ENCODE results near the gene IMP3. TPM values are rescaled to one million over a fixed set of nuclear protein-coding genes. Genes with fewer than 3 reads are reported as not detected.
A peak's percentile ranks its signal among the peaks of the same experiment; 100 is the strongest.

Gene IMP3
- total RNA-seq, 4 donors from 2014 or later = 37.2 to 131 (median 108) TPM

GRCh38 chr15:75661100-75661755 is 21.2 kb upstream of the IMP3 start:
- peaks cover 0 to 4% (median 0%) of the 10 kb centered on the region in 4 donors for H3K36me3 ChIP-seq
- no peak overlapping the region for H3K4me3 ChIP-seq
- no peaks in the 10 kb centered on the region for H3K9me3 ChIP-seq
- peak; percentile 83 for DNase-seq
- peaks cover 16 to 66% (median 43%) of the 10 kb centered on the region in 4 donors for H3K4me1 ChIP-seq
- no peaks in the 10 kb centered on the region for H3K27me3 ChIP-seq
- in situ Hi-C loops (cut with MboI; ENCODE audit: low pct_ligation_motif_present in 1 of 4, low pct_unique_long_range_greater_than_20kb in 1 of 4, low sequenced_read_pairs in 3 of 4) (no loop called here), intact Hi-C loops (cut with DNase I; ENCODE audit: low total_unique reads) (no loop called here)
- 65% methylated on average over 14 of the region's 14 CpGs; no CpG with 5 or more reads in 1 of the 2 donors for WGBS, 2 donors (ENCODE audit: low coverage in 1 of 2)
- TF ChIP-seq, protein P1, sequence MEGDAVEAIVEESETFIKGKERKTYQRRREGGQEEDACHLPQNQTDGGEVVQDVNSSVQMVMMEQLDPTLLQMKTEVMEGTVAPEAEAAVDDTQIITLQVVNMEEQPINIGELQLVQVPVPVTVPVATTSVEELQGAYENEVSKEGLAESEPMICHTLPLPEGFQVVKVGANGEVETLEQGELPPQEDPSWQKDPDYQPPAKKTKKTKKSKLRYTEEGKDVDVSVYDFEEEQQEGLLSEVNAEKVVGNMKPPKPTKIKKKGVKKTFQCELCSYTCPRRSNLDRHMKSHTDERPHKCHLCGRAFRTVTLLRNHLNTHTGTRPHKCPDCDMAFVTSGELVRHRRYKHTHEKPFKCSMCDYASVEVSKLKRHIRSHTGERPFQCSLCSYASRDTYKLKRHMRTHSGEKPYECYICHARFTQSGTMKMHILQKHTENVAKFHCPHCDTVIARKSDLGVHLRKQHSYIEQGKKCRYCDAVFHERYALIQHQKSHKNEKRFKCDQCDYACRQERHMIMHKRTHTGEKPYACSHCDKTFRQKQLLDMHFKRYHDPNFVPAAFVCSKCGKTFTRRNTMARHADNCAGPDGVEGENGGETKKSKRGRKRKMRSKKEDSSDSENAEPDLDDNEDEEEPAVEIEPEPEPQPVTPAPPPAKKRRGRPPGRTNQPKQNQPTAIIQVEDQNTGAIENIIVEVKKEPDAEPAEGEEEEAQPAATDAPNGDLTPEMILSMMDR (IDR thresholded peaks at IDR 0.05) = no peak
- TF ChIP-seq EP300 (IDR thresholded peaks at IDR 0.05; ENCODE audit: low read depth) (no peak), POLR2AphosphoS5 (IDR thresholded peaks at IDR 0.05) (peak; percentile 50 to 56 (median 56)), POLR2A (IDR thresholded peaks at IDR 0.05) (no peak)
- peak overlapping the region; percentile 71 to 87 (median 81) for H3K27ac ChIP-seq

DNA sequence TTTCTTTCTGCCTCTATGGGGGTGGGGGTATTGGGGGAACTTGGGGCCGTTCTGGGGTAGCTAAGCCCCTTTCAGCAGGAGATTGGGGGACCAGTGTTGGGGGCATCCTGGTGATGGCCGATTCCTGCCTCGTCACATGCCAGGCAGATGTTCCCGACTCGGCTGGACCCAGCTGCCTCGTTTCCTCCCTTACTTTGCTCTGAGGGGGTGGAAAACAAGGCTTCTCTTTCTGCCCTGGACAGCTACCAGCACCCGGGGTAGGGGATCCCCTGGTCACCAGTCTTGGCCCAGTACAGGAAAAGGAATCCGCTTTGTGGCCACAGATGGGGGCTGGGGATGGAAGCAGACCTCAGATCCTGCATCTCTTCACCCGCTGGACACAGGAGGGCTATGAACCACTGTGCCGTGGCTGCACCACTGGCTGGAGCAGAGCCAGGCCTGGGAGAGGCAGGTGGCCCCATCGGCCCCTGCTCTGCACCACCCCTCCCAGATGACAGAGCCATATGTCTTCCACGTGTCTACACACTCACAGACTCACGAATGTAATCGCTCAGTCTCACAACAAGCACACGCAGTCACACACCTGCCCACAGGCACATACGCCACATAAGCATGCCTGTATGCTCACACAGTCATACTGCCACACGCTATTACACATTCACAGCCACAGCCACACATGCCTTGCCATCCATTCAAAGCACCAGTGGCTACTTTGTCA is 20.1 kb upstream of the IMP3 start:
- in situ Hi-C loops (cut with MboI; ENCODE audit: low pct_ligation_motif_present in 1 of 4, low pct_unique_long_range_greater_than_20kb in 1 of 4, low sequenced_read_pairs in 3 of 4) (no loop called here), intact Hi-C loops (cut with DNase I; ENCODE audit: low total_unique reads) (no loop called here)
- TF ChIP-seq, protein P1 (IDR thresholded peaks at IDR 0.05) = no peak
- no peak for TF ChIP-seq EP300 (IDR thresholded peaks at IDR 0.05; ENCODE audit: low read depth)
- TF ChIP-seq POLR2A (IDR thresholded peaks at IDR 0.05) = no peak
- TF ChIP-seq POLR2AphosphoS5 (IDR thresholded peaks at IDR 0.05) = no peak
- 64% methylated on average over 16 of the region's 17 CpGs; no CpG with 5 or more reads in 1 of the 2 donors for WGBS, 2 donors (ENCODE audit: low coverage in 1 of 2)
- Histone ChIP-seq H3K36me3 (peaks cover 0 to 4% (median 0%) of the 10 kb centered on the region in 4 donors), H3K4me3 (no peak overlapping the region), H3K27me3 (no peaks in the 10 kb centered on the region), H3K4me1 (peaks cover 13 to 58% (median 36%) of the 10 kb centered on the region in 4 donors), H3K27ac (peak overlapping the region; percentile 71 to 87 (median 81)), H3K9me3 (no peaks in the 10 kb centered on the region)
- no peak for DNase-seq

DNA sequence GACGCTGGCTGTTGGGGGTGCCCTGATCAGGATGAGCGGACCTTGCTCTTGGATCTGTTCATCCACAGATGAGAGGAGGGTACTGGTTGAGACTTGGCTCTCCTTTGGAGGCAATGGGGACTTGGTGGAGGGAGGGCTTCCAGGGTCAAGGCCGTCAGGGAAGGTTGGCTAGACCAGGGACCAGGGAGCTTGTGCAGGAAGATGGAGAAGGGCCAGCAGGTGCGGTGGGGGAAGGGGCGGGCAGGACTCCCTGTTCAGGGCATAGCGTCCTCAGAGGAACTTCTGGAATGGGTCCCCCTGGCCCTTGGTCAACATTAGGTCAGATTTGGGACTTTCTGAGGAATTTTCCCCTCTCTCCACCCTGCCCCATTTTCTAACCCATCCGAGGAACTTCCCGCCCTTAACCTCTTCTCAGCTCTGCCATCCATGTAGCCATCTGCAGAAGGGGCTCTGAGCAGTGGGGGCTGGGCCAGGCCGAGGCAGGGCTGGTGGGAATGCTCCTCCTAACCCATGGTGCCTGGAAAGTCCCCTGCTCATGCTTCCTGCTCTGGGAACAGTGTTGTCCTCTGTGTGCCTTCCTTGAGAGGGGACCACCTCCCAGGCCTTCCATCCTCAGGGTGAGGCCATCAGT is 19.2 kb upstream of the IMP3 start:
- 33 to 81% methylated on average over 1 to 9 of the region's 9 CpGs for WGBS, 2 donors (ENCODE audit: low coverage in 1 of 2)
- no peaks in the 10 kb centered on the region for H3K9me3 ChIP-seq
- H3K27me3 ChIP-seq = no peaks in the 10 kb centered on the region
- peaks cover 0 to 4% (median 0%) of the 10 kb centered on the region in 4 donors for H3K36me3 ChIP-seq
- H3K27ac ChIP-seq = peak overlapping the region; percentile 71 to 87 (median 81)
- DNase-seq = no peak
- intact Hi-C loops (cut with DNase I; ENCODE audit: low total_unique reads) = no loop called here
- peaks cover 17 to 58% (median 35%) of the 10 kb centered on the region in 4 donors for H3K4me1 ChIP-seq
- H3K4me3 ChIP-seq = no peak overlapping the region
- in situ Hi-C loops (cut with MboI; ENCODE audit: low pct_ligation_motif_present in 1 of 4, low pct_unique_long_range_greater_than_20kb in 1 of 4, low sequenced_read_pairs in 3 of 4) = no loop called here
- TF ChIP-seq POLR2AphosphoS5 (IDR thresholded peaks at IDR 0.05) = no peak
- no peak for TF ChIP-seq EP300 (IDR thresholded peaks at IDR 0.05; ENCODE audit: low read depth)
- TF ChIP-seq, protein P1 (IDR thresholded peaks at IDR 0.05) = no peak
- TF ChIP-seq POLR2A (IDR thresholded peaks at IDR 0.05) = no peak

DNA sequence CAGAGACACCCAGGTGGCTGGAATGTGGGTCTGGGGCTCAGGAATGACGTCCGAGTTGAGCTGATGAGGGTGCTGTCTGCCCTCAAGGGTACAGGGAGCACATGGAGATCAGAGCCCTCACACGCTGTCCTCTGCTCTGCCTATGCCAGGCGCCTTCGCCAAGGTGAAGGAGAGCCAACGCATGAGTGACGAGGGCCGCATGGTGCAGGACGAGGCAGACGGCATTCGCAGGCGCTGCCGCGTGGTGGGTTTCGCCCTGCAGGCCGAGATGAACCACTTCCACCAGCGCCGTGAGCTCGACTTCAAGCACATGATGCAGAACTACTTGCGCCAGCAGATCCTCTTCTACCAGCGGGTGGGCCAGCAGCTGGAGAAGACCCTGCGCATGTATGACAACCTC is 16.8 kb upstream of the IMP3 start:
- in situ Hi-C loops (cut with MboI; ENCODE audit: low pct_ligation_motif_present in 1 of 4, low pct_unique_long_range_greater_than_20kb in 1 of 4, low sequenced_read_pairs in 3 of 4) (no loop called here), intact Hi-C loops (cut with DNase I; ENCODE audit: low total_unique reads) (no loop called here)
- Histone ChIP-seq H3K36me3 (peaks cover 0 to 4% (median 0%) of the 10 kb centered on the region in 4 donors), H3K4me3 (no peak overlapping the region), H3K4me1 (peaks cover 32 to 58% (median 43%) of the 10 kb centered on the region in 4 donors), H3K27me3 (no peaks in the 10 kb centered on the region), H3K27ac (no peak overlapping the region), H3K9me3 (no peaks in the 10 kb centered on the region)
- TF ChIP-seq POLR2A (IDR thresholded peaks at IDR 0.05) = no peak
- TF ChIP-seq EP300 (IDR thresholded peaks at IDR 0.05; ENCODE audit: low read depth) = no peak
- TF ChIP-seq, protein P1 (IDR thresholded peaks at IDR 0.05) = no peak
- DNase-seq = no peak
- WGBS, 2 donors (ENCODE audit: low coverage in 1 of 2) = 94% methylated on average over 22 of the region's 22 CpGs; no CpG with 5 or more reads in 1 of the 2 donors

All from transverse colon (tissue), 4 donors.